Measurements from ENCODE around the gene CHML. TPM values are rescaled to one million over a fixed set of nuclear protein-coding genes. Genes with fewer than 3 reads are reported as not detected.

The CHML gene
- total RNA-seq, 4 donors from 2014 or later = 5.7 to 9.6 (median 6.8) TPM

DNA sequence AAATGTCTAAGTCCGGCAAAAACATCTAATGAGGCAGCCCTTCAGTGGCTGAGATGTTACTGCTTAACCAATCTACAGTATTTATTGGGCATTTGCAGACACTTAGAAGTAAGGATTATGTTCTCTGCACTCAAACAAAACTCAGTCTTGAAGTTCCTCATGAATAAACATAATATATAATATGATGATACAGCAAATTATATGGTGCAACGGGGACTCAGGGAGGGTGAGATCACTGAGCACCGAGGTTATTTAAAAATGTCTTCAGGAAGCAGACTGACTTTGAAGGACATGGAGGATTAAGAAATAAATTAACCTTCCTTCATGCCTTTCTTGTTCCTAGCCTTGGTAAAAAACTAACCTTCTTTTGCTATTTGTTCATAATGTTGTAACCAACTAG, 39.8 kb upstream of the CHML start:
- 70 to 72% methylated on average over 3 of the region's 3 CpGs for WGBS, 2 donors
- H3K36me3 ChIP-seq = no peaks in the 10 kb centered on the region
- no peak for DNase-seq (ENCODE audit: low spot score in 2 of 2)
- peaks cover 0 to 3% (median 0%) of the 10 kb centered on the region in 4 donors for H3K9me3 ChIP-seq
- no peaks in the 10 kb centered on the region for H3K4me1 ChIP-seq
- H3K27ac ChIP-seq = no peak overlapping the region
- H3K27me3 ChIP-seq = no peaks in the 10 kb centered on the region
- no peak for TF ChIP-seq POLR2A (IDR thresholded peaks at IDR 0.05)
- TF ChIP-seq, protein P1, sequence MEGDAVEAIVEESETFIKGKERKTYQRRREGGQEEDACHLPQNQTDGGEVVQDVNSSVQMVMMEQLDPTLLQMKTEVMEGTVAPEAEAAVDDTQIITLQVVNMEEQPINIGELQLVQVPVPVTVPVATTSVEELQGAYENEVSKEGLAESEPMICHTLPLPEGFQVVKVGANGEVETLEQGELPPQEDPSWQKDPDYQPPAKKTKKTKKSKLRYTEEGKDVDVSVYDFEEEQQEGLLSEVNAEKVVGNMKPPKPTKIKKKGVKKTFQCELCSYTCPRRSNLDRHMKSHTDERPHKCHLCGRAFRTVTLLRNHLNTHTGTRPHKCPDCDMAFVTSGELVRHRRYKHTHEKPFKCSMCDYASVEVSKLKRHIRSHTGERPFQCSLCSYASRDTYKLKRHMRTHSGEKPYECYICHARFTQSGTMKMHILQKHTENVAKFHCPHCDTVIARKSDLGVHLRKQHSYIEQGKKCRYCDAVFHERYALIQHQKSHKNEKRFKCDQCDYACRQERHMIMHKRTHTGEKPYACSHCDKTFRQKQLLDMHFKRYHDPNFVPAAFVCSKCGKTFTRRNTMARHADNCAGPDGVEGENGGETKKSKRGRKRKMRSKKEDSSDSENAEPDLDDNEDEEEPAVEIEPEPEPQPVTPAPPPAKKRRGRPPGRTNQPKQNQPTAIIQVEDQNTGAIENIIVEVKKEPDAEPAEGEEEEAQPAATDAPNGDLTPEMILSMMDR (IDR thresholded peaks at IDR 0.05) = no peak
- TF ChIP-seq EP300 (IDR thresholded peaks at IDR 0.05) = no peak
- no peak overlapping the region for H3K4me3 ChIP-seq

DNA sequence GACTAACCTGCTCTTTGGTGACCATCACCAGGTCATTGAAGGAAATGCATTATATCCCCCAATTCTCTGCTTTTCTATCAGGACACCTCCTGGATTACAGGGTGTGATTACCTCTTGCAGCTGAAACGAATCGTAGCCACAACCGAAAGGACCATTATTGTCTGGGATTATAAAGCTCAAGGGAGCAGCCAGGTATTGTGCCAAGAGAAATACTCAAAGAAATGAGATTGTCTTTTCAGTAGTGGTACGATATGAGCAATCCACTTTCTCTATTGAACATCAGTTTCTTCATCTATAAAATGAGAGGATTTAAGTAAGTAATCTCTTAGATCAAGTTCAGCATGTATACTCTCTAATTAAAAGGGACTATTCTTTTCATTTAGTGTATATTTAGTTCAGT, 39.2 kb upstream of the CHML start:
- no peak for TF ChIP-seq EP300 (IDR thresholded peaks at IDR 0.05)
- Histone ChIP-seq H3K4me1 (no peaks in the 10 kb centered on the region), H3K27me3 (no peaks in the 10 kb centered on the region), H3K27ac (no peak overlapping the region), H3K4me3 (no peak overlapping the region), H3K9me3 (peaks cover 0 to 3% (median 0%) of the 10 kb centered on the region in 4 donors), H3K36me3 (no peaks in the 10 kb centered on the region)
- no peak for DNase-seq (ENCODE audit: low spot score in 2 of 2)
- WGBS, 2 donors = 47 to 62% methylated on average over 4 of the region's 4 CpGs

DNA sequence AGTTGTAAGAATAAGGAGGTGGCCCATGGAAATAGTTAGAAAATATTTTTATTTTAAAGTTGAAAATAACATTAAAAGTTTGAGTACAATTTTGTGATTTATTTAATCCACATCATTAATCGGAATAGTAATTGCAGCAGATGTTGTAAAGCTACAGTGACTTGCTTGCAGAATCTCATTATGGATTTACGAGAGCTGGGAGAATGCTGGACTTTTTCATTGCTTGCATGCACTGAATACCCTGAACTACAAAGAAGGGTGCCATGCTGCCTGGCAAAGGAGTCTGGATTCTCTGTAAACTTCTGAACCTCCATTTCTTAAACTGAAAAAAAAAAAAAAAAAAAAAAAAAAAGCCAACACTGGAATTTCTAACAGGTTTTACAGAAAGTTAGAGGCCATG, 38.4 kb upstream of the CHML start:
- no peaks in the 10 kb centered on the region for H3K4me1 ChIP-seq
- H3K27me3 ChIP-seq = no peaks in the 10 kb centered on the region
- no peak overlapping the region for H3K27ac ChIP-seq
- DNase-seq (ENCODE audit: low spot score in 2 of 2) = no peak
- H3K4me3 ChIP-seq = no peak overlapping the region
- H3K36me3 ChIP-seq = no peaks in the 10 kb centered on the region
- no peak for TF ChIP-seq POLR2A (IDR thresholded peaks at IDR 0.05)
- TF ChIP-seq, protein P1 (IDR thresholded peaks at IDR 0.05) = no peak
- no peak for TF ChIP-seq EP300 (IDR thresholded peaks at IDR 0.05)
- WGBS, 2 donors = 87 to 96% methylated on average over 2 of the region's 2 CpGs
- H3K9me3 ChIP-seq = peaks cover 0 to 3% (median 0%) of the 10 kb centered on the region in 4 donors

DNA sequence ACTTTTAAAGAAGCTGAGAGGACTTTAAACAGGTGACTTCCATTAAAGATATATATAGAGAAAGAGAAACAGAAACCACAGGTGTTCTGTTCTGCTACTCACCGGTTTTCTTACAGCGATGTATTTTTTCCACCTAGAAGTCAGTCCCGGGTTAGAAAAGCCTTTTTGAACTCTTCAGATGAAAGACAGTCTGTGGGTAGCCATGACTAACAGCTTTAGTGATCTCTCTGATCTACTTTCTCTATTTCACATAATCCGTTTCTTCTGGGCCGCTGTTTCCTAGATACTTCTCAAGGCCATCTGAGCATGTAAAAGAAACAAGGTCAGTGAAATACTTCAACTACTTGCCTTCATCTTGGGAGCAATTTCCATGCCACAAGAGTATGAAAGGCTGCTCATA, 37.0 kb upstream of the CHML start:
- Histone ChIP-seq H3K4me1 (no peaks in the 10 kb centered on the region), H3K9me3 (peaks cover 0 to 3% (median 0%) of the 10 kb centered on the region in 4 donors), H3K4me3 (no peak overlapping the region), H3K36me3 (no peaks in the 10 kb centered on the region), H3K27me3 (no peaks in the 10 kb centered on the region), H3K27ac (no peak overlapping the region)
- 57 to 73% methylated on average over 5 of the region's 5 CpGs for WGBS, 2 donors
- TF ChIP-seq POLR2A (IDR thresholded peaks at IDR 0.05) = no peak
- no peak for TF ChIP-seq EP300 (IDR thresholded peaks at IDR 0.05)
- TF ChIP-seq, protein P1 (IDR thresholded peaks at IDR 0.05) = no peak
- no peak for DNase-seq (ENCODE audit: low spot score in 2 of 2)

DNA sequence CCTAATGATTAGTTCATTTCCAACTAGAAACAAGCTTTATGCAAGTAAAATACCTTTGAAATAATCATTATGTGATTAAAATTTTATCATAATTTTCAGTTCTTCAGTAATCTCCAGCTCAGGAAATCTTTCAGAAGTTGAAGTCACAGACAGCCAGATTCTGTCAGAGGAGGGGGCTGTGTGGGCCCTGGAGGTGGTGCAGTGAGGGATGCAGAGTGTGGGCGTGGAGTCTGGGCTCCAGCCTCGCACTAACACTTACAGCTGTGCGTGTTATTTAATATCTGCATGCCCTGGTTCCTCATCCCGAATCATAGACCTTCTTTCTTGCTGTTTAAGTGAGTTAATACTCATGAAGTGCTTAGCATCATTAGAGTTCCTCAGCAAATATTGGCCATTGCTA, 35.8 kb upstream of the CHML start:
- Histone ChIP-seq H3K4me1 (no peaks in the 10 kb centered on the region), H3K27ac (no peak overlapping the region), H3K4me3 (no peak overlapping the region), H3K9me3 (no peaks in the 10 kb centered on the region), H3K27me3 (no peaks in the 10 kb centered on the region), H3K36me3 (no peaks in the 10 kb centered on the region)
- WGBS, 2 donors = 41 to 51% methylated on average over 4 of the region's 4 CpGs
- DNase-seq (ENCODE audit: low spot score in 2 of 2) = no peak
- no peak for TF ChIP-seq POLR2A (IDR thresholded peaks at IDR 0.05)
- TF ChIP-seq, protein P1 (IDR thresholded peaks at IDR 0.05) = no peak
- TF ChIP-seq EP300 (IDR thresholded peaks at IDR 0.05) = no peak

DNA sequence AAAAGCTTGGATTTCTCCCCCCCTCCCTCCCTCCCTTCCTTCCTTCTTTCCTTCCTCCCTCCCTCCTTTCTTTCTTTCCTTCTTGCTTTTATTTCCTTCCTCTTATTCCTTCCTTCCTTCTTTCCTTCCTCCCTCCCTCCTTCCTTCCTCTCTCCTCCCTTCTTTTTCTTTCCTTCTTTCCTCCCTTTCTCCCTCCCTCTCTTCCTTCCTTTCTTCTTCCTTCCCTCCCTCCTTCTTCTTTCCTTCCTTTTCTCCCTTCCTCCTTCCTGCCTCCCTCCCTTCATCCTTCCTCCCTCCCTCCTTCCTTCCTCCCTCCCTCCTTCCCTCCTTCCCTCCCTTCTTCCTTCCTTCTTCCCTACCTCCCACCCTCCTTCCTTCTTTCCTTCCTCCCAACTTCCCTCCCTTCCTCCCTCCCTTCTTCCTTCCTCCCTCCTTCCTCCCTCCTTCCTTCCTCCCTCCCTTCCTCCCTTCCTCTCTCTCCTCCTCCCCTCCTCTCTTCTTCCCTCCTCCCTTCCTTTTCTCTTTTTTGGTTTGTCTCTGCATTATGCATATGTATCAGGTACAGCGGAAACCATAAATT, 34.7 kb upstream of the CHML start:
- TF ChIP-seq, protein P1 (IDR thresholded peaks at IDR 0.05) = no peak
- TF ChIP-seq EP300 (IDR thresholded peaks at IDR 0.05) (no peak), POLR2A (IDR thresholded peaks at IDR 0.05) (no peak)
- no peaks in the 10 kb centered on the region for H3K27me3 ChIP-seq
- no peaks in the 10 kb centered on the region for H3K36me3 ChIP-seq
- DNase-seq (ENCODE audit: low spot score in 2 of 2) = no peak
- H3K27ac ChIP-seq = no peak overlapping the region
- WGBS, 2 donors = 98 to 100% methylated on average over 1 of the region's 1 CpG
- H3K4me3 ChIP-seq = no peak overlapping the region
- H3K4me1 ChIP-seq = no peaks in the 10 kb centered on the region
- H3K9me3 ChIP-seq = no peaks in the 10 kb centered on the region

Data from tibial nerve (tissue), 4 donors.